GM18505 (cell line): ENCODE data around the gene KLHL29.

Experiments
- ATAC-seq: cut with Tn5 transposase; IDR thresholded peaks from one replicate; pipeline ENCODE4 v1.9.1; 2021; ENCODE audit not compliant: unreplicated experiment
- POLR2A ChIP-seq: IDR thresholded peaks from 4 replicates; pipeline ENCODE4 v1.6.1; 2011; ENCODE audit warnings: borderline replicate concordance; ENCODE audit not compliant: insufficient read depth, insufficient read length; ENCODE audit errors: extremely low read depth

The KLHL29 gene

DNA sequence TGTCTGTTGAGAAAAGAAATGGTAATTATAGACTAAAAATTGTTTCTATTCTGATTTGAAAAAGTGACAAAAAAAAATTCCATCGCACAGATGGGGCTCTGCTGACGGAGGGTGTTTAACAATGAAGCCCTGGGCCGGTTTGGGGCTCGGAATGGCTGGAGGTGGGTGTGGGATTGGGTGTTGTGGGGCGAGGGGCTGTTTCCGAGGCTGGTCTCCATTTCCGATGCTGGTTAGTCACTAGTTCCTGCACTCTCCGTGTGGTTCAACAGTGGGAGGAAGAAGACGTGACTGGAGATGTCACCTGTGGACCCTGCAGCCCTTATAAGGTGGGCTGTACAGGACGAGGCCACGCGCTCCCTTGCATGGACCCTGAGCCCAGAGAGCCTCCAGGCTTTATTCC is 143.2 kb downstream of the KLHL29 start:
- ATAC-seq = no peak

GRCh38 chr2:23528690-23529089 is 143.7 kb downstream of the KLHL29 start:
- TF ChIP-seq POLR2A = no peak
- ATAC-seq = no peak

More for the DNA sequence above, 143.2 kb downstream of the KLHL29 start:
- no peak for TF ChIP-seq POLR2A

- TF ChIP-seq POLR2A = no peak
- no peak for ATAC-seq
Measured at GRCh38 chr2:23529659-23530058, 144.7 kb downstream of the KLHL29 start.

GRCh38 chr2:23530206-23530908 is 145.4 kb downstream of the KLHL29 start:
- ATAC-seq = no peak
- no peak for TF ChIP-seq POLR2A

DNA sequence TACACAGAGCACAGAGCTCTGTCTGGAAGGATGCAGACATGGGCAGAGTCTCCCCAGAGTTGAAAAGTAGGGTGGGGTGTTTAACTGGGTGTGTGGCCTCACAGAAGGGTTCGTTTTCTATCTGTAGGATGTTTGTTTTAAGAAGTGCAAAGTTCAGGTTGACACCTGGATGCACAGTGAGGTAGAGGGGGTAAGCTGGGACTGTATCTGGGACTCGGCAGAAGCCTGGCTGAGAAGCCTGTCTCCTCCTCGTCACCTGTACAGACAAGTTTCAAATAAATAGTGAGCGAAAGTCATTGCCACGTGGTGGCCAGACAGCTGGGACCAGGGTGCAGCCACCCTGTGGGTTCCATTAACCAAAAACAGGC is 145.9 kb downstream of the KLHL29 start:
- ATAC-seq = no peak
- TF ChIP-seq POLR2A = no peak

DNA sequence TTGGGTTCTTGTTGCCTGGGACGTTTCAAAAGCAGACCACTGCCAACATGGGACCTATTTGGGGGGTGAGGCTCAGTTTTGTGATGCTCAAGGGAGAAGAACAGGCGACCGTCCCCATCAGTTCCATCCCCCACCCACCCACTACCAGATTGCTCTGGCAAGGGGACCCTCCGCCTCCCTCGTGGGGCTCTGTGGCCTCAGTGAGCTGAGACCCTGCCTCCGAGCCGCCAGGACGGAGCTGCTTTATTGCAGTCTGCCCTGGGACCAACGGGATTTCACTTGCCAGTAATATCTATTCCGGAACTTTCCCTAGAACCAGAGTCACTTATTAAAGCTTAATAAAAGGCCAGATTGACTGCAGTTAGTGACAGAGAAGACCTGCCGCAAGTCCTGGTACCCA is 146.3 kb downstream of the KLHL29 start:
- ATAC-seq = no peak
- no peak for TF ChIP-seq POLR2A

- no peak for ATAC-seq
- no peak for TF ChIP-seq POLR2A
Measured at GRCh38 chr2:23531881-23532280, 146.9 kb downstream of the KLHL29 start.

- ATAC-seq = peak; percentile 84
- no peak for TF ChIP-seq POLR2A
Measured at GRCh38 chr2:23532391-23533337, 147.7 kb downstream of the KLHL29 start.

GRCh38 chr2:23533338-23533695 is 148.3 kb downstream of the KLHL29 start:
- no peak for ATAC-seq
- TF ChIP-seq POLR2A = no peak

DNA sequence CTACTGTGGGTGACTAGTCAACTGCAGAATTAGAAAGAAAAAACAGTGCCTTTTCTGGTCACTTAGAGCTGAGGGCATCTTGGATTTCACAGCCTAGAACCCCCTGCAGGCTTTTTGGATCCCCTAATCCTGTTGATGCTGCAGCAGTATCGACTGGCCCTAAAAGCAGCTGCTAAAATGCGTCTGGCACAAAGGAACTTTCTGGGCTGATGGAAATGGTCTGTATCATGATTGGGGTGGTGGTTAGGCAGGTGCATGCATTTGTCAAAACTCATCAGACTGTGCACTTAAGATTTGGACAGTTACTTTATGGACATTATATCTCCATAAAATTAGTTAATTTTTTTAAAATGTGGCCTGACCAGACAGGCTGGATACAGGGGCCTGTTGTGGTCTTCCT is 149.8 kb downstream of the KLHL29 start:
- TF ChIP-seq POLR2A = no peak
- ATAC-seq = no peak

GRCh38 chr2:23536326-23536725 is 151.3 kb downstream of the KLHL29 start:
- ATAC-seq = no peak
- TF ChIP-seq POLR2A = no peak

DNA sequence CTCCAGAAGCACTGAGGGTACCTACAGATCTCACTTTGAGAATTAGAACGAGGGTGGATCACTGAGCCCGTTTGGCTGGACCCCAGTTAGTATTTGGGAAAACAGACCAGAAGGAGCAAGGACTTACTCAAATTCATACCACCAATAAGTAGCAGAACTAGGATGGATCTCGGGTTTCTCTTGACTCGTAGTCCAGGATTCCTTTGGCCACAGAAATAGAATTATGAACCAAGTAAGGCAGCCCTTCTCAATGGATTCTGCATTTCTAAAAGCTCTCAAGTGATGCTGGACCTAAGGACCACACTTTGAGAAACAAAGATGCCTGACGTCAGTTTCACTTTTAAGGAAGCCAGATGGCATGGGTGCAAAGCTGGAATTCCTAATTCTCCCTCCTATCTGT is 153.0 kb downstream of the KLHL29 start:
- no peak for TF ChIP-seq POLR2A
- ATAC-seq = no peak

DNA sequence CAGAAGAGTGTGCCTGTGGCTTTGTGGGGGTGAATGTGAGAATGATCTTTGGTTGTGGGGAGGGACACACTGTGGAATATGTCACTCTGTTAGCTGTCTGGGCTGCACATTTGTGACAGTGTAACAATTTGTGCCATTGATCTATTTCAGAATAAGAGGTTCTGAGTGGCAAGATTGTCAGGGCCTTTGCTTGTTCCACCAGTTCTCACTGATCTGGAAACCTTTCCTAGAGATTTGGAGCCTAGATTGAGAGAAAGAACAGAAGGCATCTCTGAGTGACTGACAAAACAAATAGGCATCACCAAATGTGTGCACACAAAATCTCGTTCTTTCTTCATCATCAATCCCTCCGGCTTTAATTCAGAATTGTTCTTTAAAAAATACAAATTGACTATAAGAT is 153.6 kb downstream of the KLHL29 start:
- no peak for ATAC-seq
- no peak for TF ChIP-seq POLR2A

GRCh38 chr2:23540804-23541360 is 155.9 kb downstream of the KLHL29 start:
- TF ChIP-seq POLR2A = no peak
- ATAC-seq = no peak
